ENCODE data around the gene HDAC4.

Gene HDAC4

DNA sequence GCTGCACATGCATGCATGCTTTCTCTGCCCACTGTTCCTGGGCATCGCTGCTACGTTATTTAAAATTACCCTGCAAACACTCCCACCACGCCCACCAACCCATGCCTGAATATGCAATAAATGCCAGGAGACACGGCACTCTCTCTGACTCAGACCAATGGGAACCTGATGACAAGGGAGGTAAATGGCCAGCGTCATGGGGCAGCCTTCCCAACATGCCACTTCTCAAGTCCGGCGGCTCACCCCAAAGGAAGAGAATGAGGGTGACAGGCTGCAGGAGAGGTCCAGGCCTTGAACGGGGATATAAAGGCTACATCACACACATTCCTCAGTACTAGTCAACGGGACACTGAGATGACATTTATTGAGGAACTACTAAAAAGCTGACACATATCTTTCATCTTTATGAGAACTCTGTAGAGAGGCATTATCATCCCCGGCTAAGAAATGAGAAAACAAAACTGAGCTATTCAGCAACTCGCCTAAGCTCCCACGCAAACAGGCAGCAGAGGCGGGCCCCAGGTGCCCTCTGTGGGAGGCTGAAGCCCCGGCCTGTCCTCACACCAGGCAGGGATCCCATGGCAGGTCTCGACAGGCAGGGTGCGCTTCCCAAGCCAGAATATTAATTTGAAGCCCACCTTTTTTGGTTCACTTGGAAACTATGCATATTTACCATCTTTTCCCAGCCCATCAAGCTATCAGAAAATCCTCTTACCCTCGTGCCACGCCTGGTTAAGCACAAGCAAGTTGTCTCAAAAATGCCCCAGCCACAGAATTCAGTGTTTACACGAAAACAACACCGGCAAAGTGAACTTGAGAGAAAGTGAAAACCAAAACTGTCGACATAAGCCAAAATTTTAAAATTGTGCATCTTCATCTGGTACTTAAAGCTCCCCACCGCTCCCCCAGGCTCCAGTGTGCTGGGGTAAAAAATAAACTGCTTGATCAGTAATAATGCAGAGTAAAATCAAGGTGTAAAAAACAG, 166.3 kb downstream of the HDAC4 start:
- DNase-seq (ENCODE audit: low read depth), result no peak

DNA sequence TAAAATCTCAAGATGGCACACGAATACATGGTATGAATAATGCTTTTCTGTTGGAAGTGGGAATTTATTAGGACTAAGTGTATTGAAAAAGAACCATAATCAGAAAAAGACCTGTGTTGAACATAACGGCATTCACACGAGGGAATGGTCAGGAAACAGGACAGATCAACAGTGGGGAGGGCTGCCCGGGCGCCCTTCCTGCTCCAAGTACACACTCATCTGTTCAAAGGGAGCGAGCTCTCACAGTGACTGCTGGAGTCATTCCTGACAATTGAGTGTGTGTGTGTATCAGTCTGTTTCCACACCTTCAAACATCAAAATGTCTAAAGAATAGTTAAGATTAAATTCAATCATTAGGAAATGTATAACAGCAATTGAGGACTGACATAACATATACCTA, 167.2 kb downstream of the HDAC4 start:
- no peak for DNase-seq (ENCODE audit: low read depth)

DNA sequence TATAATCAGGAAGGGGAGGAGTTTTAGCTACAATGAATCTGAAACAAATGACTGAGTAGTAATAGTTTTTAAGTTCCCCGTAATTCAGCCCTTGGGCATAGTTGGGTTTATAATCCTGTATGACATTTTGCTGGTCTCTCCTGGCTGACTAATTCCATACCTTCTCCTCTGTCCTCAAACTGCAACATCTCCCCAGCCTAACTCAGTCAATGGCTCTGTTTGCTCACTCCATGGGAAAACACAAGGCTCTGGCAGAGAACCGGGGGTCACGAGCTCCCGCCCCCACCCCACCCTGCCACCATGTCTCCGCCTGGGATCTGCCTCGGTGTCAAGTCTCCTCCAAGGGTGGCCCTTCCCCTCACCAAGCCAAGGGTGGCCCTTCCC, 168.6 kb downstream of the HDAC4 start:
- DNase-seq (ENCODE audit: low read depth), result no peak

DNA sequence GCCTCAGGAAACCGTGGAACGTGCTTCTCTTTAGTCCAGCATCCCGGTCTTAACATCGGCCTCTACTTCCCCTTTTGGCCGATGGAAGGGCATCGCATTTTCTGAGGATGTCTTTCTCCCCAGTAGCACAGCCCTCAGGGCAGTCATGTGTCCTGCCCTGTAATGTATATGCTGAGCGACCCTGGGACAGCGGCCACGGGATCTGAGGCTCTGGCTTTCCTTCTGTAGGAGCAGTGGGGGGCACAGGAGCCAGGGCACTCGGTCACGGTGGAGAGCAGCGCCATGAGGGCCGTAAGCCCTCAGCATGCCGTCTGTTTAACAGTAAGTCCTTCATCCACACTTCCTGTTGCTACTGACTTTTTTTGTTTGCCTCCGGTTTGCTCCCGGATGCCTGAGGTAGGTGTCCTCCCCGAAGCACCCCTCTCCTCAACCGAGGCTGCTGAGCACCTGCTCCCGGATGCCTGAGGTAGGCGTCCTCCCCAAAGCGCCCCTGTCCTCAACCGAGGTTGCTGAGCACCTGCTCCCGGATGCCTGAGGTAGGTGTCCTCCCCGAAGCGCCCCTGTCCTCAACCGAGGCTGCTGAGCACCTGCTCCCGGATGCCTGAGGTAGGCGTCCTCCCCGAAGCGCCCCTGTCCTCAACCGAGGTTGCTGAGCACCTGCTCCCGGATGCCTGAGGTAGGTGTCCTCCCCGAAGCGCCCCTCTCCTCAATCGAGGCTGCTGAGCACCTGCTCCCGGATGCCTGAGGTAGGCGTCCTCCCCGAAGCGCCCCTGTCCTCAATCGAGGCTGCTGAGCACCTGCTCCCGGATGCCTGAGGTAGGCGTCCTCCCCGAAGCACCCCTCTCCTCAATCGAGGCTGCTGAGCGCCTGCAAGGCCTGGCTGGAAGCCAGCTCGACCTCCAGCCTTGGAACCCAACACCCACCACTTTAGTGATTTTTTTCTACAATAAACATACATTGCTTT, 169.3 kb downstream of the HDAC4 start:
- DNase-seq (ENCODE audit: low read depth), result no peak

DNA sequence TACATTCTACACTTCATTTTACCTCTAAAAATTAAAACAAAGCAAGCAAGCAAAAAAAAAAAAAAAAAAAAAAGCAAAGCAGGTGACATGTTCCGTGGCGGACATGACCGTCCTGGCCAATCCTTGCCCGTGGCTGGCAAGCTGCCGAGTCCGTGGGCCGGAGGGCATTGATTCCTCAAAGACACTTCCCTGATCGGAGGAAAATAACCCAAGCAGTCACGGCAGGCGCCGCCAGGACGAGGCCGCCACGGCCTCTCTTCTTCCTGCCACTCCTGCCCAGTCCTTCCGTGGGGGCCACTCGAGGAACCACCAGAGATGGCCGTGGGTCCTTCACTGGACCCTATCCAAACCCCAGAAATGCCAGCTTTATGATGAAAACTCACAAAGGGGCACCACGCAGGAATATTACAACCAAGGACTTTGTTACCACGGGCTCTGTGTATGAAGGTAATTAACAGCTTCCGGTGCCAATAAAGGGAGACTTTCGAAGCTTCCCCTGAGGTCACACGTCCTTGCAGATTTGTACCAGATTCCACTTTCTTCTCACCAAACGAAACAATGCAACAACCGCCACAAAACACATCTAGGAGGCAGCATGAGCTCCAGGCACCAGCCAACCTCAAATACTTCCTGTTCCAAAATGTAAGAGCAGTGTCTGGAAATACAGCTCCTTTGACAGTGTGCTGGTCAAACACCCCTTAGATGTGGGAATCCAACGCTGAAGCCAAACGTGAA, 170.3 kb downstream of the HDAC4 start:
- no peak for DNase-seq (ENCODE audit: low read depth)

DNA sequence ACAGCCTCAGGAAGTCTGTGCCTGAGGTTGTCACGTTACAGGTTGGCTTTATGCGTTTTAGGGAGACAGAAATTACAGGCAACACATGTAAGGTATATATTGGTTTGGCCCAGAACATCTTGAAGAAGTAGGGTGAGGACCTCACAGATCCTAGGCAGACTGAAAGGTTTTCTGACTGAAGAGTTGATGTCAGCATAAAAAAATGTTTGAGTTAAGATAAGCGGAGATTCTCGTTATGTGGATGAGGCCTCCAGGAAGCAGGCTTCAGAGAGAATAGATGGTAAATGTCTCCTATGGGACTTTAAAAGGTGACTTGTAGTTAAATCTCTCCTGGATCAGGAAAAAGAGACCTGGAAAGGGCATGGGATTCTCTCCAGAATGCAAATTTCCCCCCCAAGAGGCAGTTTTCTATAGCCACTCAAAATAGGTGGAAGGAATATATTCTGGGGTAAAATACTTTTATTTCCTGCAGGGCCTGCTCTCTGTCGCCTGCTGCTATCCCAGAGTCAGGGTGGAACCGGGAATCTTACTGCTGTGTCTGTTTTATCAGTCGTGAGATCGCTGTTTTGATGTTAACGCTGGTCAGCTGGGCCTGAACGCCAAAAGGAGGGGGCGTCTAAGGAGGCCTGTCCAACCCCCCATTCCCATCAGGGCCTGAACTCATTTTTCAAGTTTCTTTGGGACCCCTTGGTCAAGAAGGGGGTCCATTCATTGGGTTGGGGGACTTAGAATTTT, 171.1 kb downstream of the HDAC4 start:
- DNase-seq (ENCODE audit: low read depth), result no peak

DNA sequence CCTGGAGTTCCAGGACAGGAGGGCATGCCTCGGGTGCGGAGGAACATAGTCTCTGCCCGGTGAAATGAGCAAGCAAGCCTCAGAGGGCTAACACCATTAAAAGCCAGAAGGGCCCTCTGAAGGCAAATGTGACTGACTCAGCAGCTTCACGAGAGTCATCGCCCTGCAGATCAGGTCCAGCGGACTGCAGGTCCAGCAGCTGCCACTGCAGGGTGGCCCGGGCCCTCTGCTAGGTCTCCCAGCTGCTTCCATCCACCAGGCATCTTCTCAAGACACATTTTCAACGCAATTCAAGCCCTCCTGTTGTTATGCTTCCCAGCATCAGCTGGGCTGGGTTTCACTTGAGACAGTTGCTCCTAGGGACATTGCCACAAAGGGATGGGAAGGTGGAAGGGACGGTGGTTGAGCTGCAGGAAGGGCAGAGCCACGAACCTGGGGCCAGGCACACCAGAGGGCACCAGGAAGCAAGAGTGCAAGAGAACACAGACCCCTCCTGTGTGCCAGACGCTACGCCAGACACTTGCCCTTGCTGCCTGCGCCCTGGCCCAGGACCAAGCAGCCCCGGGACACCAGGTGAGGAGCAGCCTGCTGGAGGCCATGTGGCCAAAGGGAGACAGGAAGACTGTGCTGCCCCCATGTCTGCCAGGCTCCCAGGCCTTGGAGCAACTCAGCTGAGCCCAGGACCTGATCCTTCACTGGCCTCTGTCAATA, 173.0 kb downstream of the HDAC4 start:
- DNase-seq (ENCODE audit: low read depth), result no peak

DNA sequence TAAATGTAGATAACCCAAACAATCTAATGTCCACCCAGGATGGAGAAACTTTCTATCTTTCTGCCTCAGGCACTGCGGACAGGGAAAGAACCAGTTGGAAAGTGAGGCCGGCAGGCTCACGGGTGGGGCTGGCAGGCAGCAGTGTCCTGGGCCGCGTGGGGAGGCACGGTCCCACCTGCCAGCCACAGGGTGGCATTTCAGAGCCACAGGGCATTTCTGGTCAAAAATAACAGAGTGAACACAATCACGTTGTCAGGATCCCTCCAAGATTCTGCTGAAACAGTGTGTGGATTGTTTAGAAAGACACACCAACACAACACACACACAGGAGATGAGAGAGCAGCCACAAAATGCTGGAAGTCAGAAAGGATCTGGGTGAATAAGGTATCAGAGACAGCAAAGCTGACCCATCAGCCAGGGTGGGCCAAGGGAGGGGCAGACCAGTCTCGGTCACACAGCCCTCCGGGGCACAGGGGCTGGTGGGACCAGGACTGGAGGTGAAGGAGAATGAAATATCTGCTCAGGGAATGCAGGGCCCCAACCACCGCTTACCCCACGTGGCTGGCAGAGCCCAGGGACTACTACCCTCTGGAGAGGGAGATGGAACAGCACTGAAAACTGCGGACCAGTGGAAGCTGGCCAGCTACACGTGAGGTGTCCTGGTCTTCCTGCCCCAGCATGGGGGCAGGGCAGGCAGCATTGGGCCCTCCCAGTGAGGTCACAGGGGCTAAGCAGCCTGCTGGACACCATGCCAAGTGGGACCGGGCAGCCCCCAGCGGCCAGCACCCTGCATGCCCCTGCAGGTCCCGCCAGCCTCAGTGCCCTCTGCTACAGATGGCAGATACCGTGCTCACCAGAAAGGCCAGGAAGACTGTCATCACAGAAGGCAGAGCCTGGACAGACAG, 173.9 kb downstream of the HDAC4 start:
- no peak for DNase-seq (ENCODE audit: low read depth)

DNA sequence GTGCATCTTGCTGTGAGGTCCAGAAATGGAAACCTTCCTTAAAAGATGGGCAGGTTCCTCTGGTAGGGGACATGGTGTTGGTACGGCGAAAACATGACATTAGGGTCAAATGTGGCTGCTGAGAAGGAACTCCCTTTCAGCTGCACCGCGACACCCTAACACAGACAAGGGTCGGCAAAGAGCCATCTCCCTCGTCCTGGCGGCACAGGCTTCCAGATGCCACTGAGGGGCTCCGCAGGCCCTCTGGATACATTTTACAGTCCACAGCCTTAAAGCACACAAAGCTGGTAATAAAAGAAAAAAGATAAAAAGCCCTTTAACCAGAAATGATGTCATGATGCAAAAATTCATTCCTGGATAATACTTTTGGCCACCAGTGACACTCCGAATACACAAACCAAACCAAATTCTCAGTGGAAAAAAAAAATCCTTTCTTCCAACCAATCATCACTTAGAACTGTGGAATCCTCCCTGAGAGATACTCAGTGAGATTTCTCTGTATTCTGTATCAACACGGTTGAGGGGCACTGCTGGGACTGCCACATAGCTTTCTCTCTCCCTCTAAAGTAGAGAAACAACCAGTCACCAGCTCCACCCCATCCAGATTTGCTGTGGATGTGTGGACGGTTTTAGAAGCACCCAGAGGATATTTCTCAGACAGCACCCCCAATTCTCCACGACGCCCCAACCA, 174.8 kb downstream of the HDAC4 start:
- DNase-seq (ENCODE audit: low read depth), result no peak

DNA sequence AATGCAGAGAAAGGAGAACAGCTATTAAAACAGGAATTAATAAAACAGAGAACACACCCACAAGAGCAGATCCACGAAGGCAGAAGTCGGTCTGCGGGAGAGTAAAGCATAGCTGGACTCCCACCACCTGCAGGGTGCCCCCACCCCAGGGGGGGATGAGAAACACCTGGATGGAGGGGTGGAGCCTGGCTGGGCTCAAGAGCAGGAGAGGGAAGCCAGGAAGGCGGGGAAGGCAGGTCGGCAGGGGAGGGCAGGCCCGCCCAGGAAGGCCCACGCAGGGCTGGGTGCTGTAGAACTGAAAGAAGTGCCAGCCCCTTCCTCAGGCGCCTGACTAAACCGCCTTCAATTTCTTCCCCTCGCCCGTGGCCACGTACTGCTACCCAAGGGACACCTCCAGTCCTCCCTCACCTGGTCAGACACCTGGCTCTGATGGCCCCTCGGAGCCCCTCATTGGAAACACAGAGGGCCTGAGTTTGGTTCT, 175.4 kb downstream of the HDAC4 start:
- no peak for DNase-seq (ENCODE audit: low read depth)

DNA sequence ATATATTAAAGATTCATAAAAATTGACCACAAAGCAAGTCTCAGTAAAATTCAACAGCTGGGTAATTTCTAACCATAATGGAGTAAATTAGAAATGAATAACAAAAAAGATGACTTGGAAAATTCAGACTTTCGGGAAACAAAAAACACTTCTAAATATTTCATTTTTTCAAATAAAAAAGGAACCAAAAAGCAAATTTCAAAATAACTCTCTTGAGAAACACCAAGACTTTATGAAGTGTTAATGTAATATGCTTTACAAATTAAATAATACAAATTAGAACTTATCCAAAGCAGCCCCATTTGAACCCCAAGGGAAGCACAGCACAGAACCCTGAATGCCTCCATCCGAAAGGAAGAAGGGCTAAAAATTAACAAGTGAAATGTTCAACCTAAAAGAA, 175.9 kb downstream of the HDAC4 start:
- DNase-seq (ENCODE audit: low read depth), result no peak

DNA sequence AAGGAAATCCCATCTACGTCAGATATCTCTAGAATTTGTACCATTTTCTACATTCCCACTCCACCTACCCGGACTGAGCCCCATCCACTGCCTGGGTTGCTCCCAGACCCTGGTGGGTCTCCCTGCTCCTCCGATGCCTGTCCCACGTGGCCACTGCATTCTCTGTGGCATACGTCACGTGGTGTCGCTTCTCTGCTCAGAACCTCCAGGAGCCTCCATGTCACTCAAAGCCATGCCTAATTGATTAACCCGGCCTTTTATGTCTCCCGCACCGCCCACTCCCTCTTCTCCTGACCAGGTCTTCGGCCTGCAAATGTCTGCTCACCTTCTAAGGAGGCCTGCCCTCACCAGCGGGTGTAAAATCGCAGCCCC, 176.6 kb downstream of the HDAC4 start:
- no peak for DNase-seq (ENCODE audit: low read depth)

DNA sequence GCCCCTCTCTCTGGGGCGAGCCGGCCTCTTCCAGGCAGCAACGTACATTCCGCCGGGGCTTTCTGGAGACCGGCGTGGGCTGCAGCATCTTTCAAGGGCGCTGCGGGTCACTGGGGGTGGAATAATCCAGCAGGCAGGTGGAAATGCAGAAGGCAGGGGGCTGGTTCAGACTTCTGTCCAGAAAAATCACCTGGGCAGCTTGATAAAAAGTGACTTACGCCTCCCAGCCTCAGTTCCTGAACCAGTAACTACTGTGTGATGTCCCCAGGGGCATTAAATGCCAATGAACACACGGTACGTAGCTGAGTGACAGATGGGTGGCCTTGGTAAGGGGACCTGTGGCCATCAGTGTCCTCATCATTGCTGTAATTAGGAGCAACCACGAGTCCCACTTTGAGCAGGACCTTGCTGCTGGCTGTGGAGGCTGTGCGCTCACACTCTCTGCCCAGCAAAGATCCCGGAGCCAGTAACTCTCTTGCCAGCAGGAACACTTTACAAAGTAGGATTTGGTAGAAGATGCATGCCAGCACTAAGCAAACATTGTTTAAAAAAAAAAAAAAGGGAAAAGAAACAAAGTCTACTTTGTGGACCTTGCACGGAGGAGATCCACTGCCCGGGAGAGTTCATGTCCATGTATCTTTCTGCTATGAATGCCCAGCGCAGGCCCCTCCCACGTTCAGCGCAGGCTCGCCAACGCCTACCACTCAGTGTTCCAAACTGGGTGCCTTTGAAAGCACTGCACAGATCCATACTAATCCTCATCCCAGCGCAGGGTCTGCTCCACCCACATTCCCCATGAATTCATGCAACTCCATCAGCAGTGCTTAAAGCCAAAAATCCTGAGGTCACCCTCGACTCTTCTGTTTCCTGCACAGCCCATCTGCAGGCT, 177.3 kb downstream of the HDAC4 start:
- DNase-seq (ENCODE audit: low read depth), result no peak

DNA sequence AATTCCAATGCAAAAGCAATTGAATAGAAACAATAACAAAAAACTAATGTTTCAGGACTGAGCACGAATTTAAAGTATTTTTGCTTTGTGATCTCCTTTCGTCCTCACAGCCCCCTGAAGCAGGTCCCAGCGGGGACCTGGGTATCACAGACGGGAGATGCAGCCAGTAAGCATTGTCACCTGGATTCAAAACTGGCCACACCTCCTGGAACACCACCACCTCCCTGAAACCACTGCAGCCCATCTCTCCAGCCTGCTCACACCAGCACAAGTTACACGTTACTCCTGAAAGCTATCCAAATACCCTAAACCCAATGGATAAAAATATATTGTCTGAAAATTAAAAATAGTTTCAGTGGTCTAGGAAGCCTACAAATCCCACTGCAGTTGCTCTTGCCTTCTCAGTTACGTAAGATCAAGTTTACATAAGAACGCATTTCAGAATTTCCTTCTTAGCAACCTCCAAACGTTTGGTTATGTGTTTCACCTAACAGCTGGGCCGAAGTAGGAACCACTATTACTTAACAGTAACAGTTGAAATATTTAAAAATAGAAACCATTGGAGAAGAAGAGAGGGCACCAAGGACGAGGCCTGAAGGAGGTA, 178.0 kb downstream of the HDAC4 start:
- no peak for DNase-seq (ENCODE audit: low read depth)

DNA sequence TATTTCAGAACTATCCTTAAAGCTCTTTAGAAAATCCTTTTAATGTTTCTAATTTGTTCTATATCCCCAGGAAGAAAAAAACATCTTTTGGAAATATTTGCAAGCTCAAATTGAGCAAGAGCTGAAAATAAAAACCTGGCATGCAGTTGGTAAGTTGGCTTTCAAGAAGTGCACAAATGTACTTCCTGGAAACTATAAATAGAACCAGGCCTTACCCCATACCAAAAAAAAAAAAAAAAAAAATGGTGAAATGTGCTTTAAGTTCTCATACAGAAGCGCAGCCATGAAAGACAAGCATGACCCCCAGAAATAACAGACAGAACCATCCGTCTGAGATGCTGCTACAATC, 178.5 kb downstream of the HDAC4 start:
- no peak for DNase-seq (ENCODE audit: low read depth)

DNA sequence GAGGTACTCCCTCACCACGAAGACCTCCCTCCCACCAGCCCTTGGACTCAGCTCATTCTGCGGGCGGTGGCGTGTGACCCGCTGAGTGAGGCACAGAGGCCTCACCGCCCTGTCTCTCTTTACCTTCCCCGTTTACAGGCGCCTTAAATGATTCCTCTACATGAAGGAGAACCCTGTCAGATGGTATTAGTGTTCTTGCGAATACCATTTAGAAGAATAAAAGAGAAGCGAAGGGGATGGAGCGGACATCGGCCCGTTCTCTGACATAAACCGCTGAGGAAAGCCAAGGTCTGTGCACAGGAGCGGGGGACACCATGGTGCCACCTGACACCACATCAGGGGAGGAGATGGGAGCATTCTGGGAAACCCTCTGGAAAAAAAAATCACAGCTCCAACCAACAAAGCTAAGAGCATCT, 179.8 kb downstream of the HDAC4 start:
- no peak for DNase-seq (ENCODE audit: low read depth)

DNA sequence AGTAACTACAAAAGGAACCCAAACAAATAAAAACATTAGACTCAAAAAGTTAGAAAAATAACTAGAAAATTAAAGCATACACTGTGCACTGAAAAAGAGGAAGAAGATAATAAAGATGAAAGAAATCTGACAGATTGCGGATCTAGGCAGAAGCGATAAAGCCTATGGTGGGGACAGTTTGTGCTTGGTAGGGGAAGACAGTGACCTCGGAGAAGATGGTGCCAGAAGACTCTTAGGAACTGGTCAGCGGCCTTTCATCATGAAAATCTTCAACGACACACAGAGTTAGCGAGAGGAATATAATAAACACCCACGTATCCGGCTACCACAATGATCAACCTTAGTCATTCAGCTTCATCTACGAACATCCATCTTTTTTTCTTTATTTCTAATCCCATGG, 180.5 kb downstream of the HDAC4 start:
- no peak for DNase-seq (ENCODE audit: low read depth)
